Endodermal cell (in vitro differentiated cells): ENCODE results near the gene NRAP. TPM values are rescaled to one million over a fixed set of nuclear protein-coding genes. Genes with fewer than 3 reads are reported as not detected.

Experiments
- DNase-seq: peaks from one replicate; pipeline ENCODE4 v3.0.0-alpha.2; 2017
- H3K27ac ChIP-seq: 2 replicates; pipeline ENCODE4 v1.5.1; 2013; ENCODE audit warnings: mild to moderate bottlenecking, low read depth, low read length, moderate library complexity
- H3K27me3 ChIP-seq: 2 replicates; pipeline ENCODE4 v1.6.1; 2013; ENCODE audit warnings: mild to moderate bottlenecking, low read length, moderate library complexity; ENCODE audit not compliant: insufficient read depth, control insufficient read depth, poor library complexity, severe bottlenecking
- H3K36me3 ChIP-seq: 2 replicates; pipeline ENCODE4 v1.7.0; 2013; ENCODE audit warnings: mild to moderate bottlenecking, low read length, moderate library complexity; ENCODE audit not compliant: control insufficient read depth, insufficient read depth
- H3K4me1 ChIP-seq: one replicate; pipeline ENCODE4 v1.7.0; 2013; ENCODE audit warnings: low read length; ENCODE audit not compliant: control insufficient read depth, insufficient read depth
- H3K4me3 ChIP-seq: 2 replicates; pipeline ENCODE4 v1.5.1; 2013; ENCODE audit warnings: mild to moderate bottlenecking, low read length, moderate library complexity
- H3K9ac ChIP-seq: 2 replicates; pipeline ENCODE4 v1.6.1; 2013; ENCODE audit warnings: mild to moderate bottlenecking, low read length, moderate library complexity; ENCODE audit not compliant: poor library complexity, severe bottlenecking; ENCODE audit errors: extremely low read depth
- H3K9me3 ChIP-seq: 2 replicates; pipeline ENCODE4 v1.6.1; 2013; ENCODE audit warnings: mild to moderate bottlenecking, low read length, moderate library complexity; ENCODE audit not compliant: control insufficient read depth
- H3K27ac Mint-ChIP-seq: 2 replicates; pipeline ENCODE4 v1.8.0; 2020; ENCODE audit warnings: mixed read lengths
- H3K27me3 Mint-ChIP-seq: 2 replicates; pipeline ENCODE4 v1.8.0; 2021; ENCODE audit warnings: mild to moderate bottlenecking, mixed read lengths; ENCODE audit not compliant: insufficient read depth
- H3K36me3 Mint-ChIP-seq: 2 replicates; pipeline ENCODE4 v1.8.0; 2020; ENCODE audit warnings: low read depth, mixed read lengths
- H3K4me1 Mint-ChIP-seq: 2 replicates; pipeline ENCODE4 v1.8.0; 2020; ENCODE audit warnings: mixed read lengths
- H3K4me3 Mint-ChIP-seq: 2 replicates; pipeline ENCODE4 v1.8.0; 2020; ENCODE audit warnings: mild to moderate bottlenecking, moderate library complexity, mixed read lengths
- H3K9me3 Mint-ChIP-seq: 2 replicates; pipeline ENCODE4 v1.8.0; 2020; ENCODE audit warnings: mild to moderate bottlenecking, mixed read lengths
- WGBS, 2 experiments: methylation state at CpG; one replicate each; pipeline versions ENCODE4 v1.1.5 to v1.1.7; 2013; ENCODE audit warnings: missing lambda C conversion rate in 2 of 2, mixed read lengths in 1 of 2; ENCODE audit not compliant: insufficient coverage in 1 of 2, insufficient read length in 1 of 2; 5-methylcytosine and 5-hydroxymethylcytosine counted together
- total RNA-seq, 2 donors: library from RNA; stranded (reverse); fragmentation: NEBNext Ultra II Directional in 1 of 2; extraction: Animal tissue kit (Norgen Biotek cat#: 25700) in 1 of 2; gene quantifications; 2 replicates in 1 of 2; 3 replicates in 1 of 2; pipeline ENCODE4 v1.2.1, GENCODE V29; 2021
- TF ChIP-seq, protein P1 (sequence below): fragments of 200-600 bp; sonication (generic); conservative IDR thresholded peaks from 2 replicates; pipeline ENCODE4 v1.5.0; 2021; ENCODE audit warnings: antibody characterized with exemption, mild to moderate bottlenecking

The NRAP gene
- total RNA-seq, 2 donors from 2014 or later, result 0.09 to 0.11 TPM

GRCh38 chr10:113557903-113558321 is 105.9 kb downstream of the NRAP start:
- H3K27me3 ChIP-seq, result no peaks in the 10 kb centered on the region
- H3K36me3 Mint-ChIP-seq, result no peaks in the 10 kb centered on the region

DNA sequence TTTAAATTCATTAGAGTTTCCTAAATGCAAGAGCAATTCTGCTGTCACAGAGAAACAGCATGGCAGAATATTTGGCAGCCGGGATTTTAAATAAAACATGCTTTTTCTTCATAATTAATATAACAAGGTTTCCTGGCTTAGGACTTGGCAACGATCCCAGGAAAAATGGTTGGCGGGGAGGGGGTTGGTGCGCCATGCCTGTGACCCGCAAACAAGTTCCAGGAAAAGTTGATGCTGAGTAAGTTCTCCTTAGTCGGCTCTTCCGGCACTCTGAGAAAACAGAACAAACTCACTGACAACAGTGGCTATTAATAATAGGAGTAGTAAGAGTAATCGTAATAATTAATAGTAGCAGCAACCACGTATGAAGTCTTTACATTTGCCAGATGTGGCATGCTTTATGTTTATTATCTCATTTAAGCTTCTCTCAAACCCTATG is 106.4 kb downstream of the NRAP start:
- H3K27me3 ChIP-seq, result no peaks in the 10 kb centered on the region
- 47 to 53% methylated on average over 3 to 8 of the region's 9 CpGs for WGBS, 2 experiments
- Mint-ChIP-seq H3K4me3 (peak overlapping the region; percentile 28), H3K36me3 (no peaks in the 10 kb centered on the region), H3K9me3 (no peaks in the 10 kb centered on the region), H3K27ac (peak overlapping the region; percentile 97), H3K4me1 (peaks cover 76% of the 10 kb centered on the region), H3K27me3 (peaks cover 78% of the 10 kb centered on the region)
- H3K4me3 ChIP-seq, result peak overlapping the region; percentile 14
- peaks cover 32% of the 10 kb centered on the region for H3K4me1 ChIP-seq
- no peak overlapping the region for H3K9ac ChIP-seq
- no peaks in the 10 kb centered on the region for H3K9me3 ChIP-seq
- TF ChIP-seq, protein P1, sequence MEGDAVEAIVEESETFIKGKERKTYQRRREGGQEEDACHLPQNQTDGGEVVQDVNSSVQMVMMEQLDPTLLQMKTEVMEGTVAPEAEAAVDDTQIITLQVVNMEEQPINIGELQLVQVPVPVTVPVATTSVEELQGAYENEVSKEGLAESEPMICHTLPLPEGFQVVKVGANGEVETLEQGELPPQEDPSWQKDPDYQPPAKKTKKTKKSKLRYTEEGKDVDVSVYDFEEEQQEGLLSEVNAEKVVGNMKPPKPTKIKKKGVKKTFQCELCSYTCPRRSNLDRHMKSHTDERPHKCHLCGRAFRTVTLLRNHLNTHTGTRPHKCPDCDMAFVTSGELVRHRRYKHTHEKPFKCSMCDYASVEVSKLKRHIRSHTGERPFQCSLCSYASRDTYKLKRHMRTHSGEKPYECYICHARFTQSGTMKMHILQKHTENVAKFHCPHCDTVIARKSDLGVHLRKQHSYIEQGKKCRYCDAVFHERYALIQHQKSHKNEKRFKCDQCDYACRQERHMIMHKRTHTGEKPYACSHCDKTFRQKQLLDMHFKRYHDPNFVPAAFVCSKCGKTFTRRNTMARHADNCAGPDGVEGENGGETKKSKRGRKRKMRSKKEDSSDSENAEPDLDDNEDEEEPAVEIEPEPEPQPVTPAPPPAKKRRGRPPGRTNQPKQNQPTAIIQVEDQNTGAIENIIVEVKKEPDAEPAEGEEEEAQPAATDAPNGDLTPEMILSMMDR, result no peak
- H3K36me3 ChIP-seq, result no peaks in the 10 kb centered on the region
- no peak for DNase-seq
- H3K27ac ChIP-seq, result no peak overlapping the region

More at GRCh38 chr10:113557903-113558321, 105.9 kb downstream of the NRAP start:
- TF ChIP-seq, protein P1, result no peak
- Histone ChIP-seq H3K4me1 (peaks cover 32% of the 10 kb centered on the region), H3K36me3 (no peaks in the 10 kb centered on the region), H3K9me3 (no peaks in the 10 kb centered on the region), H3K9ac (peak overlapping the region; percentile 2), H3K4me3 (peak overlapping the region; percentile 14), H3K27ac (no peak overlapping the region)
- H3K9me3 Mint-ChIP-seq, result no peaks in the 10 kb centered on the region
- 17 to 18% methylated on average over 8 to 9 of the region's 9 CpGs for WGBS, 2 experiments
- peak overlapping the region; percentile 28 for H3K4me3 Mint-ChIP-seq
- H3K27ac Mint-ChIP-seq, result peak overlapping the region; percentile 97
- DNase-seq, result peak; percentile 73
- peaks cover 79% of the 10 kb centered on the region for H3K27me3 Mint-ChIP-seq
- peaks cover 76% of the 10 kb centered on the region for H3K4me1 Mint-ChIP-seq

DNA sequence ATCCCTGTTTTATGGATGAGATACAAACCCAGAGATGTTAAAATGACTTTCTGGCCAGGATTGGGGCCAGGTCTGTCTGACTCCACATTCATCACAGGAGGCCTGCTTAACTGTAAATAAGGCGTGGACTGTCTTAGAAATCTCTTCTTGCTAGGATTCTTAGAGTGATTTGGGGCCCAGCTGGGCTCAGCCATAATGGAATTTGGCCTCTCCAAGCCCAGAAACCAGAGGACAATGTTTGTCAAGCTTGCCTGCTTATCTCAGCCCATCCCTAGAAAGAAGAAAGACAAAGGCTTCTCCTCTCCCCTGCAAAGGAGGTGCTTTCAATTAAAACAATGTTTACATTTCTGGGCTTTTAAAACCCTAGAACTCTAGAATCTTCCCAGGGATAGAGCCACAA is 108.1 kb downstream of the NRAP start:
- H3K4me1 ChIP-seq, result peaks cover 32% of the 10 kb centered on the region
- Mint-ChIP-seq H3K36me3 (no peaks in the 10 kb centered on the region), H3K27me3 (peaks cover 64% of the 10 kb centered on the region), H3K4me3 (peak overlapping the region; percentile 6), H3K9me3 (no peaks in the 10 kb centered on the region), H3K27ac (peak overlapping the region; percentile 97), H3K4me1 (peaks cover 69% of the 10 kb centered on the region)
- no peaks in the 10 kb centered on the region for H3K27me3 ChIP-seq
- no peak overlapping the region for H3K4me3 ChIP-seq
- peak; percentile 78 for DNase-seq
- H3K36me3 ChIP-seq, result no peaks in the 10 kb centered on the region
- TF ChIP-seq, protein P1, result no peak
- H3K27ac ChIP-seq, result peak overlapping the region; percentile 66
- H3K9me3 ChIP-seq, result no peaks in the 10 kb centered on the region
- H3K9ac ChIP-seq, result peak overlapping the region; percentile 58
- WGBS, 2 experiments, result 19 to 50% methylated on average over 1 of the region's 1 CpG
